ENCODE measurements around the gene SLC25A13.
"Not testable (repeated sequence)": the region's sequence is repeated elsewhere in the genome, so short reads cannot be mapped to it uniquely, and the experiment has no call there.

The SLC25A13 gene, protein sequence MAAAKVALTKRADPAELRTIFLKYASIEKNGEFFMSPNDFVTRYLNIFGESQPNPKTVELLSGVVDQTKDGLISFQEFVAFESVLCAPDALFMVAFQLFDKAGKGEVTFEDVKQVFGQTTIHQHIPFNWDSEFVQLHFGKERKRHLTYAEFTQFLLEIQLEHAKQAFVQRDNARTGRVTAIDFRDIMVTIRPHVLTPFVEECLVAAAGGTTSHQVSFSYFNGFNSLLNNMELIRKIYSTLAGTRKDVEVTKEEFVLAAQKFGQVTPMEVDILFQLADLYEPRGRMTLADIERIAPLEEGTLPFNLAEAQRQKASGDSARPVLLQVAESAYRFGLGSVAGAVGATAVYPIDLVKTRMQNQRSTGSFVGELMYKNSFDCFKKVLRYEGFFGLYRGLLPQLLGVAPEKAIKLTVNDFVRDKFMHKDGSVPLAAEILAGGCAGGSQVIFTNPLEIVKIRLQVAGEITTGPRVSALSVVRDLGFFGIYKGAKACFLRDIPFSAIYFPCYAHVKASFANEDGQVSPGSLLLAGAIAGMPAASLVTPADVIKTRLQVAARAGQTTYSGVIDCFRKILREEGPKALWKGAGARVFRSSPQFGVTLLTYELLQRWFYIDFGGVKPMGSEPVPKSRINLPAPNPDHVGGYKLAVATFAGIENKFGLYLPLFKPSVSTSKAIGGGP

DNA sequence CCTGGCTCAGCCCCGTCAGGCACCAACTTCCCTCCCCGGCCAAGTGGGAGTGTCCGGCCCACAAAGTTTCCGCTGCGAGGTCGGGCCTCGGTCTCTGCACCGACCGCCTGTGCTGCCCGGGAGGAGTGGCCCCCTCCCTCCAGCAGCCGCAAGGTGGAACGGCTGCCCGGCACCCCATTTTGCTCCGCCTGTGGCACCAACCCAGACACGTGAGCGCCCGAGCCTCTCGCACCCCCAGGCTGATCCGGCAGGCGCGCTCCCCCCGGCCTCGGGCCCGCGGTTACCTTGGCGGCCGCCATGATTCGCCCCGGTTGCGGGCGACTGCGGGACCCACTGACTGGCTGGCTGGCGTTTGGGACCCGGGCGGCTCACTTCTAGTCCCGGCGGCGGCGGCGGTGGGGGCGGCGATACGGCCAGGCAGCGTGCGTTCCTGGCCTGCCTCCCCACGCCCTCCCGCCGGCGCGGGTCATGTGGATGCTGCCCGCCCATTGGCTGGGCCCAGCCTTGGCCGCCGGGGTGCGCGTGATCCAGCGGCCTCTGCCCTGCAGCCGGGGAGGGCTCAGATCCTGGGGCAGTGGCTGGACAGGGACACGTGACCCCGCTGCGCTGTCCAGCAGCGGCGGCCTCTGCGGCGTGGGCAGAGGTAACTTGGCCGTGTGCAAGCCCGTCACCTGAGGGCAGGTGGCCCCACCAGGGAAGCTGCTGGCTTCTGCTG lies at the start of gene SLC25A13:
SLC25A13 (minus strand) TSS at position 441 of the 715 bp plus-strand sequence; CDS start at position 299, 142 bp downstream.
- no peak for DNase-seq (ENCODE audit: low read depth, low spot score)

DNA sequence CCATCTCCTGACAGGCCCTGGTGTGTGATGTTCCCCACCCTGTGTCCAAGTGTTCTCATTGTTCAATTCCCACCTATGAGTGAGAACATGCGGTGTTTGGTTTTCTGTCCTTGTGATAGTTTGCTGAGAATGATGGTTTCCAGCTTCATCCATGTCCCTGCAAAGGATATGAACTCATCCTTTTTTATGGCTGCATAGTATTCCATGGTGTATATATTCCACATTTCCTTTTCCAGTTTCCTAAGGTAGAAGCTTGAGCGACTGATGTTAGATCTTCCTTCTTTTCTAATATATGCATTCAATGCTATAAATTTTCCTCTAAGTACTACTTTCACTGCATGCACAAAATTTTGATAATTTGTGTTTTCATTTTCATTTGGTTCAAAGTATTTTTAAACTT lies 44.0 kb upstream of the SLC25A13 start:
- not testable (repeated sequence) for DNase-seq (ENCODE audit: low read depth, low spot score)

DNA sequence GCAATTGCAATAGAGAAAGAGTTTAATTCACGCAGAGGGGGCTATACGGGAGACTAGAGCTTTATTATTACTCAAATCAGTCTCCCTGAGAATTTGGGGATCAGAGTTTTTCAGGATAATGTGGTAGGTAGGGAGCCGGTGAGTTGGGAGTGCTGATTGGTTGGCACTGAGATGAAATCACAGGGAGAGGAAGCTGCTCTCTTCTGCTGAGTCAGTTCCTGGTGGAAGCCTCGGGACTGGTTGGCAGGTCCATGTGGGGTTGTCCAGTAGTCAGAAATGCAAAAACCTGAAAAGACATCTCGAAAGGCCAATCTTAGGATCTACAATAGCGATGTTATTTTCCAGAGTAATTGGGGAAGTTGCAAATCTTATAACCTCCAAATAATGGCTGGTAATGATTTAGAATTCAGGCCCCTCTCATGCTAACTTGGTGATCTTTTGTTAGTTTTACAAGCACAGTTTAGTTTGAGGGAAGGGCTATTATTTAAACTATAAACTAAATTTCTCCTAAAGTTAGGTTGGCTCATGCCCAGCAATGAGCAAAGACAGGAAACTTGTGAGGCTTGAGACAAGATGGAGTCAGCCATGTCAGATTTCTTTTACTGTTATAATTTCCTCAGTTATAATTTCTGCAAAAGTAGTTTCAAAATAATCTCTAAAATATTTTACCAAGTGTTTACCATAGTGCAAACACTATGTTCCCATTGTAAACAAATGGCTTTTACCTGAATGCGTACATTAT lies 39.4 kb upstream of the SLC25A13 start:
- no peak for DNase-seq (ENCODE audit: low read depth, low spot score)

DNA sequence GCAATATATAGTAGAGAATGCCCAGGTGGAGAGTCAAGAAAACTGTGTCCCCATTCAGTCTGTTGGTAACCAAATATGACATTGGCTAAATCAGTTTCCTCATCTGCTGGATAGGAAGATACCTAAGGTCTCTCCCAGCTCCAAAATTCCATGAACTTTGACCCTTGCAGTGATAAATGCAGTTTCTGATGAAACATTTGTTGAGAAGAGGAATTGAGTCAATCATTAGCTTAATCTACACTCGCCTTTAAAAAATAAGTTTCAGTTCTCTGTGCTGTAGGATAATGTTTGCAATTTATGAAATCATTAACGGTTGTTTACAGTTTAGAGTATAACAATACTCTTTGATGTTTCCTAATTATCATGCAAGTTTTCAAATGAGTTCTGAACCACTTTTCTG lies 38.0 kb upstream of the SLC25A13 start:
- no peak for DNase-seq (ENCODE audit: low read depth, low spot score)

DNA sequence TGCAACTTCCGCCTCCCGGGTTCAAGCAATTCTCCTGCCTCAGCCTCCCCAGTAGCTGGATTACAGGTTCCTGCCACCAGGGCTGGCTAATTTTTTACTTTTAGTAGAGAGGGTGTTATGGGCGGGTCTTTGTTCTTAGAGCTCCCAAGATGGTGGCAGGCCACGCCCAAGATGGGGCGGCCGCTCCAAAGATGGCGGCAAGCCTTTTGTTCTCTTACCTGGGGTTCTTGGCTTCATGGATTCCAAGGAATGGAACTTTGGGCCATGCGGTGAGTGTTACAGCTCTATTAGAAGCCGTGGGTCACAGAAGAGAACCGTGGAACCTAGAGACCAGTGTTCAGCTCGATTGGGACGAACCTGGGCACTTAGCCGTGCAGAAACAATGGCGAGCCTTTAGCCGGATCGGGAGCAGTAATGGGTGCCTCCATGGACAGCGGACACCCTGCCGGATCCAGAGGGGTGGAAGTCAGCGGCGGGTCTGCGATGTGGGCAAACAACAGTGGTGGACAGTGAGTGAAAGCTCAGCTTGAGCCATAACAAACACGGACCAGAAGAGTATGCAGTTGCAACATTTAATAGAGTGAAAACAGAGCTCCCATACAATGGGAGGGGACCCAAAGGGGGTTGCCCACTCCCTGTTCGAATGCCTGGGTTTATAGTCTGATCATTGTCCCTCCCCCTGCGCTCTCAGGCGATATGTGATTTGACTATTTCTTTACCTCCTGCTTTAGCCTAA lies 36.5 kb upstream of the SLC25A13 start:
- DNase-seq (ENCODE audit: low read depth, low spot score), result not testable (repeated sequence)

DNA sequence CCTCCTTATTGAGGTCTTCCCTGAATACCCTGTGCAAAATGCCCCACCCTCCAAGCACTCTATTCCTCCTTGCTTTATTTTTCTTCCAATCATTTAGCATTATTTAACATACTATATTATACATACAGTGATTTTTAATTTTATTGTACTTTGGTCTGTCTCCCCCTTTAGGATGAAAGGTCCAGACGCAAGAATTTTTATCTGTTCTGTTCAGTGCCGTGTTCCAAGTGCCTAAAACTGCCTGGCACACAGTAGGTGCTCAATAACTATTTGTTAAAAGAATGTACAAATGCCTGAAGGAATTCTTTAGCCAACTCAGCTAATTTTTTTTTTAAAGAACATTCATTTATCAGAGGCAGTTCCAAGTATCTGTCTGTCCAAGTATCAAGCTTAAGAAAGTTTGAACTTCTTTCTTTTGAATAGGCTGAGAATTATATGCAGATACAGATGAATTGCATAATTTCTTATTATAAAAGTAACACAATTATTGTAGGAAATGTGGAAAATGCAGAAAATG lies 34.1 kb upstream of the SLC25A13 start:
- no peak for DNase-seq (ENCODE audit: low read depth, low spot score)

DNA sequence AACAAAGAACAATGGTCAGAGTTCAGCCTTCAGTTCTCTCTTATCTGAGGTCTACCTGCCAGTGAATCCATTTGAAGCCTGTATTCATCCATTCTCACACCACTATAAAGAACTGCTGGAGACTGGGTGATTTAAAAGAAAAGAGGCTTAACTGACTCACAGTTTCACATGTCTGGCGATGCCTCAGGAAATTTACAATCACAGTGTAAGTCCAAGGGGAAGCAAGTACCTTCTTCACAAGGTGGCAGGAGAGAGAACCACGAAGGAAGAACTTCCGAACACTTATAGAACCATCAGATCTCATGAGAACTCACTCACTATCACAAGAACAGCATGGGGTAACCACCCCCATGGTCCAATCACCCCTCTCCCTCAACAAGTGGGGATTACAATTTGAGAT lies 33.0 kb upstream of the SLC25A13 start:
- no peak for DNase-seq (ENCODE audit: low read depth, low spot score)

DNA sequence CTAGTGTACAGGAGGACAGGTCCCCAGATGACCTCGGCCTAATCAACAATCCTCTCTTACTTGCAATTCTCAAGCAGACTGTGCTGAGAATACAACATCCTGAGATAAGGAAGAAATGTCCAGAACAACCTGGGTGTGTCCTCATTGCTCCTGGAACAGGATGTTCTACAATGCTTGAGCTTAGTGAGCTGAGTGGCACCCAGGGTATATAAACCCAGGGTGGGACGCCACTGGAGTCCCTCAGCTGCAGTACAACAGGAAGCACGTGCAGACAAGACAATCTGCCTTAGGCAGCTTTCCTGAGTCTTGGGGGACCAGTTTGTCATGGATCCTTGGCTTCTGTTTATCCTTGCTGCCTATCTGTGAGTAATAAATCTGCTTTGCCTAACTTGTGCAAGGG lies 27.7 kb upstream of the SLC25A13 start:
- DNase-seq (ENCODE audit: low read depth, low spot score), result no peak

DNA sequence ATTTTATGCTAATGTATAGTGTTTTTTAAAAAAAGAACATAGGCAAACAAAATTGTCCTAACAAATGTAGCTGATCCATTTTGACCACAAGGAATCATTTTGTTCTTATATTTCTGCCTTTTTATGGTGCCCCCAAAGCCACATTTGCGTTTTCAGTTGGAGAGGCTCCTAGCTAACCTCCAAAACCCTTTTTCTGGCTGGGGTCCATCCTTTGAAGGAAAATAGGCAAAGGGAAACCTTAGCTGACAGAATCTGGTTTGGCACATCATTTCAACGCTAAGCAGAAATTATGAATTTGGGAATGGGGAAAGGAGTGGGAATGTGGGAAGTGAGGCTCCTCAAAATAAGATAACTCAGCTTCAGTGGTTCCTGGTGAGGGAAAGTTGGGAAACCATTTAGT lies 25.6 kb upstream of the SLC25A13 start:
- no peak for DNase-seq (ENCODE audit: low read depth, low spot score)

DNA sequence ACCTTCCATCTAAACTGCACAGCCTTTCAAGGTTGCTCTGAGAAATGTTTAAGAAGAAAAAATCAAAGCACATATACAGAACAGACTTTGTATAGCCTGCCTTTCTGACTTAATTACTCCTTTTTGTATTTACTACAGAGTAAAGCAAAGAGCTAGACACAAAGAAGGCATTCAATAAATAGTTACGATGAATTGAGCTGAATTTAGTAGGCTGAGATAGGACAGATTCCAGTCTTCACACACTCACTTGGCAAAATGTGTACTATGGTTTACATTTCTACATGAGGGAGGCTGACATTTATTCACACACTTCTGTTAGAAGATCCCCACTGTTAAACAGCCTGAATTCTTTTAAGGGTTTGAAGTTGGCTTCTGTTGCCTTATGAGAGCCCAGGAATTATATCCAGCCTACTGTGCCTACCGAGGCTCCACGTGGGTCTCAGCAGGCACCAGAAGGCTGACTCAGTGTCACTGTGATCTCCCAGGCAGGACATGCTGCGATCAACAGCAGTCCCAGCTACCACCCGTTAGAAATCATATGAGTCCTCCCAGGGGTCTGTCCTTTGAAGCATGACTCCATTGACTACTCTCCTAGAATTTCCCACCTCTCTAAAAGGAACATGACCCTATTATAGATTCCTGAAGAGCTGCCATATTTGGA lies 24.5 kb upstream of the SLC25A13 start:
- no peak for DNase-seq (ENCODE audit: low read depth, low spot score)

DNA sequence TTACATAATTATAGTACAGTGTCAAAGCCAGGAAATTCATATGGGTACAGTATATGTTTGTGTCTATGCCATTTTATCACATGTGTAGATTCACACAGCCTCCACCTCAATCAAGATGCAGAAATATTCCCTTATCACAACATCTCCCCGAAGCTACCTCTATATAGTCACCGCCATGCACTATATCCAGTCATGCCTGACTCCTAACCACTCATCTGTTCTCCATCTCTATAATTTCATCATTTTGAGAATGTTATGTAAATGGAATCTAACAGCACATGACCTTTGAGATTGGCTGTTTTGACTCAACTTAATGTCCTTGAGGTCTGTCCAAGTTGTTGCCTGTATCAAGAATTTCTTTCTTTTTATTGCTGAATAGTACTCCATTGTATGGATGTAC lies 22.3 kb upstream of the SLC25A13 start:
- DNase-seq (ENCODE audit: low read depth, low spot score), result no peak

DNA sequence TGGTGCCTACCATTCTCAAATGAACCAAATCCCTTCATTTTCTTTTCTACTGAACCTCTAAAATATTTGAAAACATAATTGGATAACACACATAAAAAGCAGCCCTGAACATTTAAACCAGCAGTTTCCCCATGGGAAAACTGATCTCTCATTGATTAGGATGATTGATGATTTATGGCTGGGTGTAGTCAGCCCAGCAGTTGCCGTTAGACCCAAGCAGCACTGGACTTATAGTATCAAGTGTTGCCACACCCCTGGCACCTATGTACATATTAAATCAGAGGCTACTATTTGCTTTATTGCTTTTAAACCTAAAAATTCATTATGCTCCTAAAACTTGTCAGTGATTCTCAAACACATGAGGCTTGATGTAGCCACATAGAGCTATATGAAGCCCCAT lies 20.2 kb upstream of the SLC25A13 start:
- DNase-seq (ENCODE audit: low read depth, low spot score), result no peak

DNA sequence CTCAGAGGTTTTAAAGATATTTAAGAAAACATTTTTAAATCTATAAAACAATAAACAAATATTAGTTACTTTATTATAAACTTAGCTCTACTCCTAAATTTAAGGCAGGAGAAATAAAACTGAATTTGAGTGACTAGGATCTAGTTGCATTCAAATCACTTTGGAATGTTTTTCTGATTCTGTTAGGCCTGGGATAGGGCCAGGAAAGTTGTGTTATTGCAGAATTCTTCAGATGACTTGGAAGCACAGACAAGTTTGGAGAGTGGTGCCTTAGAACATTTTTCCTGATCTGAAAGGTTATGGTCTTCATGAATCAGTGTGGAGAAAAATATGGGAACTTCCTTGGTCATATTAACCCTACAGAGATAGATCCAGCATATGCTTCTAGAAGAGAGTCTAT lies 15.6 kb upstream of the SLC25A13 start:
- no peak for DNase-seq (ENCODE audit: low read depth, low spot score)

DNA sequence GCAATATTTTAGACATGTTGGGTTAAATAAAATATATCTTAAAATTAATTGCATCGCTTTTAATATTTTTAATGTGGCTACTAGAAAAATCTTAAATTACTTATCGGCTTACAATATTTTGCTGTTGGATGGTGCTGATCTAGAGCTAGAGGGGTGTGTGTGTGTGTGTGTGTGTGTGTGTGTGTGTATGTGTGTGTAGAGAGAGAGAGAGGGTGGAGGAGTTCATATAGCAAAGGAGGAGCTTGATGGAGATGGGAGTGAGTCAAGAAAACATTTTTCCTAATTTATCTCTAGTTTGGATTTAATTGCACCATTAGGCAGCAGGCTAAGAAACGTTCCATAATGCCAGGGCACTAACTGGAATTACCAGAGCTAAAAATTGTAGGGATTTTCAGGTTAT lies 10.4 kb upstream of the SLC25A13 start:
- DNase-seq (ENCODE audit: low read depth, low spot score), result no peak

DNA sequence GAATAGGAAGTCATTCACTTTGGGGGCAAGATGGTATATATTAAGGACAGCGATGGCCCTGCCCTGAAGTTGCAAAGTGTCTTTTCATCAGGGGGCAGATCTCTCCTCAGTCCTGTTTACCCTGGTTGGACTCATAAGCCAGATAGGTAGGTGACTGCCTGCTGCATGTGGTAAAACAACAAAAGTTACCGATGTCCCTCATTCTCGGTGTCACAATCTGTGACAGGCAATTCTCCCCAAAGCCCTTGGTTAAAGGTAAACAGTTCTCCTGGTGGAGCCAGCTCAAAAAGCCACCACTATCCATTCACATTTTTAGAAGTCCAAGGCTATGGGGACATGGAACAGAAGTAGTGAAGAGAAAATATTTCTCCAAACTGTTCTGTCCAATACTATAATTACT lies 9.9 kb upstream of the SLC25A13 start:
- DNase-seq (ENCODE audit: low read depth, low spot score), result no peak

DNA sequence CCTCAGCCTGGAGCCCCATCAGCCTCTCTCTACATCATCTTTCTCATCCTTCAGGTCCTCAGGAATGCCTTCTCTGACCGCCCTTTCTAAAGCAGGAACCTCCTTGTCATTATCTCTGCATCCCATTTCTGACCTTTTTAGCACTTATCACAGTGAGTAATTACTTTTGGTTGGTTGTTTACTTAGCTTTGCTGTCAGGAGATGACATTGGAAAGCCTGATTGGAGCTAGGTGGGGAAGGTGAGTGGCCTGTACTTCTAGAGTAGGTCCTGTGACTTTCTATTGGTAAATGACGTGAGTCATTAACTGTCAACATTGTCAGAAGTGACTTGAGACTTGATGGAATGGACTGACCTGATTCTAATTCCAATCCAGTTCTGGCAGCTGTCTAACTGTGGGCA lies 9.3 kb upstream of the SLC25A13 start:
- DNase-seq (ENCODE audit: low read depth, low spot score), result no peak

DNA sequence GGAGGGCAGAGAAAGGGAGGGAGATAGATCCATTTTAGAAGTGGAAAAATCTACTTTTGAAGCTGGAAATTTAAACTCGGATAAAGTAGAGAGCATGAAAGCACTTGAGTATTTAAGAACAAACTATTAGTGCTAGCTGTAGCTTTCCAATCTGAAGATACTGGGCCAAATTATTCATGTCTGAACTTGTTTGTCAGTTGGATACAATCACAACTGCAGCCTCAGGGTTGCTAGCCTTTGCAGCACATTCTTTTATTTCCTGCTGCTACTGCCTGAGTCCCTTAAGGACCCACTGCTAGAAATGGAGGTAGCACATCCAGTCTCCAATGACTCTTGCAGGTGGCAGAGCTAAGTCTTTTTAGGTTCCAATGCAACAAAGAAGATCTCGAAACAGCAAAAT lies 8.3 kb upstream of the SLC25A13 start:
- DNase-seq (ENCODE audit: low read depth, low spot score), result no peak

DNA sequence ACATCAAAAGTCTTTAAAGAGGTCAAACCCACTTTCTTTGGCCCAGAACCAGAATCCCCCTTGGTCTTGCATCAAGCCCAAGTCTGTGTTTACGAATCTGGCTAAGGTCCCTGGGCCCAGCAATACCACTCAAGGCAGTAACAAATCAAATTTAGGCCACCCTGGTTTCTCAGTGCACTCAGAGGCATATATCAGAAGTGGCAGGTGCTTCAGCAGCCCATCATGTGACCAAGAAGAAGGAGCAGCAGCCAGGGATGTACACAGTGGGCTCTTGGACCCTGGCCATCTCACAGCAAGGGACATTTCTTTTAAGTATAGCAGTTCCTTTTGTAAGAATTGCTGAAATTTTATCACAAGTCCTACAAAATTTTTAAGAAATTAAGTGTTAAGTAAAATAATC lies 7.3 kb upstream of the SLC25A13 start:
- DNase-seq (ENCODE audit: low read depth, low spot score), result no peak

DNA sequence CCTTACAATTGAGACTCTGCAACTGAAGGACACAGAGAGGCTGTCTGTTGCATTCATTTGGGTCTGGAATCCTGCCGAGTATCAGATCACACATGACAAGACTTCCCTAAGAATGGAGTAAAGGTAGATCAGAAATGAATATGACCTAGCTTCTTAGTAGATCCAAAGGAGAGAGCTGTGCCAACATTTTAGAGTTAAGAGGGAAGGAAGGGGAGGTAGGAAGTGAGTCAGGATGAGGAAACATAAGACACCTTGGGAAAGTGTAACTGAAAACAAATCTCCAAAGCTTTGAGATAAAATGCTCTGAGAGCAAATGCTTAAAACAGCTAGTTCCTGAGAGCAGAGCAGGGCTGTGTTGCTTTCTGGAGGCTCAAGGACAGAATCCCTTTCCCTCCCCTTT lies 6.1 kb upstream of the SLC25A13 start:
- DNase-seq (ENCODE audit: low read depth, low spot score), result no peak

DNA sequence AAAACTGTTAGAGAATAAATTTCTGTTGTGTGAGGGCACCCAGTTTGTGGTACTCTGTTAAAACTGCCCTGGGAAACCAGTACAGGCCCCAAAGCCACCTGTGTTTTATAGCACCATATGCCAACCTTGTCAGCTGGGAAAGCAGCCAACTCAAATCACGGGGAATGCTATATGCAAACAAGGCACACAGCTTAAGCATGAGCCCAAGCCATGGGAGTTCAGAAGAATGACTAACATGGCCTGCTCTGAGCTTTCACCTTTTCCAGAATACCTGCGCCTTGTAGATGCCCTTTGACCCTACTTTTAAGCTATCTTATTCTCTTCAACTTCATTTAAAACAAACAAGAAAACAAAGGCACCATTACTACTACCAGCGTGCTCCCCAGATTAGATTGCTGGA lies 5.5 kb upstream of the SLC25A13 start:
- no peak for DNase-seq (ENCODE audit: low read depth, low spot score)

Data from smooth muscle cell of the brain vasculature (primary cell).